ENCODE data around the gene FURIN.

DNA sequence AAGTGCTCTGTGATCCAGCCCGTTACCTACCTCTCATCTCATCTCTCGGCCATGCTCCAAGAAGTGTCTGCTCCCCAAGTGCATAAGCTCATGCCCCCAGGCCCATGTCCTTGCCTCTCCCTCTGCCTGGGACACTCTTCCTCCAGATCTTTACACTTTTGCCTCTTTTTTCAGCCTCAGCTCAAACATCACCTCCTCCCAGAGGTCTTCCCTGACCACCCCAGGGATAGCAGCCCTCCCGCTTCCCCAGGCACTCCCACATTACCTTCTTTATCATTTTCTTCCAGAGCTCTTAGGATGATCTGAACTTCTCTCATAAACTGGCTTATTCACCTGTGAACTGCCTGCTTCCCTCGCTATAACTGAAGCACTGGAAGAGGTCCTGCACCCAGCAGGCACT lies 2.7 kb upstream of the FURIN start:
- TF ChIP-seq, protein P1, sequence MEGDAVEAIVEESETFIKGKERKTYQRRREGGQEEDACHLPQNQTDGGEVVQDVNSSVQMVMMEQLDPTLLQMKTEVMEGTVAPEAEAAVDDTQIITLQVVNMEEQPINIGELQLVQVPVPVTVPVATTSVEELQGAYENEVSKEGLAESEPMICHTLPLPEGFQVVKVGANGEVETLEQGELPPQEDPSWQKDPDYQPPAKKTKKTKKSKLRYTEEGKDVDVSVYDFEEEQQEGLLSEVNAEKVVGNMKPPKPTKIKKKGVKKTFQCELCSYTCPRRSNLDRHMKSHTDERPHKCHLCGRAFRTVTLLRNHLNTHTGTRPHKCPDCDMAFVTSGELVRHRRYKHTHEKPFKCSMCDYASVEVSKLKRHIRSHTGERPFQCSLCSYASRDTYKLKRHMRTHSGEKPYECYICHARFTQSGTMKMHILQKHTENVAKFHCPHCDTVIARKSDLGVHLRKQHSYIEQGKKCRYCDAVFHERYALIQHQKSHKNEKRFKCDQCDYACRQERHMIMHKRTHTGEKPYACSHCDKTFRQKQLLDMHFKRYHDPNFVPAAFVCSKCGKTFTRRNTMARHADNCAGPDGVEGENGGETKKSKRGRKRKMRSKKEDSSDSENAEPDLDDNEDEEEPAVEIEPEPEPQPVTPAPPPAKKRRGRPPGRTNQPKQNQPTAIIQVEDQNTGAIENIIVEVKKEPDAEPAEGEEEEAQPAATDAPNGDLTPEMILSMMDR (conservative IDR thresholded peaks at IDR 0.05; ENCODE audit: low read length) = no peak
- TF ChIP-seq EZH2phosphoT487 (IDR thresholded peaks at IDR 0.05; ENCODE audit: borderline replicate concordance, low read depth, low read length) = no peak
